ENCODE measurements around the gene PARD3B. TPM values are rescaled to one million over a fixed set of nuclear protein-coding genes. Genes with fewer than 3 reads are reported as not detected.

The PARD3B gene
- total and polyA plus RNA-seq, 2 of the 4 experiments (the other 2 are of a cell fraction): 3.3 to 15.6 TPM

DNA sequence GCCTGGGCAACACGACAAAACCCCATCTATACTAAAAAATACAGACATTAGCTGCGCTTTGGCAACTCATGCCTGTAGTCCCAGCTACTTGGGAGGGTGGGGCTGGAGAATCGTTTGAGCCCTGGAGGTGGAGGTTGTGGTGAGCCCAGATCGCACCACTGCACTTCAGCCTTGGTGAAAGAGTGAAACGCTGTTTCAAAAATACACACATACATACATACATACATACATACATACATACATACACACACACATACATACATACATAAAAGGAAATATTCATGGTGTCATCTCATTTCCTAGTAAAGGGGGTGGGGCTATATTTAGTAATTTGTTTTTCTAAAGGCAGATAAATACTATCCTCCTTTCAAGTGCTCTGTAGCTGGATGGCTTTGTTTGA, 205.1 kb downstream of the PARD3B start:
- Histone ChIP-seq H3K9me3 (ENCODE audit: control insufficient read depth, insufficient read depth, low read length) (no peaks in the 10 kb centered on the region), H3K4me2 (ENCODE audit: low read depth, low read length) (no peak overlapping the region), H3K27ac (ENCODE audit: insufficient read depth, low read length) (no peak overlapping the region), H4K5ac (ENCODE audit: low read depth, low read length) (no peak overlapping the region), H2BK15ac (ENCODE audit: low read depth, low read length) (no peak overlapping the region), H3K9ac (ENCODE audit: low read depth, low read length) (no peak overlapping the region), H3K9me1 (ENCODE audit: insufficient read depth, low read length) (no peaks in the 10 kb centered on the region), H4K8ac (ENCODE audit: low read depth in 2 of 2, low read length in 2 of 2) (no peak overlapping the region), H4K91ac (ENCODE audit: insufficient read depth, low read depth, low read length) (no peak overlapping the region), H2AK9ac (replicated peaks; ENCODE audit: low read depth, low read length, poor library complexity) (no peak overlapping the region), H2BK5ac (ENCODE audit: low read depth, low read length, poor library complexity, severe bottlenecking) (no peak overlapping the region), H2AK5ac (ENCODE audit: low read depth, low read length) (peak overlapping the region; percentile 43; the same call in 1 of the 2 replicates), H3K23ac (ENCODE audit: low read depth, low read length) (no peak overlapping the region), H3K36me3 (ENCODE audit: control insufficient read depth, insufficient read depth, low read length) (no peaks in the 10 kb centered on the region), H3K18ac (ENCODE audit: low read depth, low read length) (no peak overlapping the region), H3K79me1 (ENCODE audit: low read depth in 1 of 2, low read length in 2 of 2) (peaks cover 6 to 17% of the 10 kb centered on the region in 2 experiments), H3K4me3 (ENCODE audit: insufficient read depth, low read depth, low read length) (no peak overlapping the region), H3K4me1 (ENCODE audit: control insufficient read depth, insufficient read depth, low read length) (0 out of 2 replicates have a peak, but pooled peaks cover 1% of the 10 kb centered on the region), H3K4ac (ENCODE audit: low read depth, low read length) (no peak overlapping the region), H2BK120ac (ENCODE audit: low read depth, low read length) (no peak overlapping the region), H4K20me1 (ENCODE audit: insufficient read depth, low read length) (peaks cover 3% of the 10 kb centered on the region; the same call in 1 of the 2 replicates), H3K27me3 (ENCODE audit: control insufficient read depth, insufficient read depth, low read length) (no peaks in the 10 kb centered on the region), H3K56ac (ENCODE audit: extremely low read depth, insufficient read depth, low read length) (no peak overlapping the region), H2BK20ac (ENCODE audit: low read depth, low read length) (no peak overlapping the region), H2AFZ (replicated peaks; ENCODE audit: low read length, poor library complexity) (no peak overlapping the region), H3K14ac (replicated peaks; ENCODE audit: low read depth, low read length) (no peak overlapping the region)
- POLR2A ChIA-PET (ENCODE audit: unreplicated experiment): no interaction called here
- intact Hi-C loops (cut with micrococcal nuclease) (no loop called here), in situ Hi-C loops (cut with MboI; ENCODE audit: low sequenced_read_pairs) (no loop called here), dilution Hi-C loops (cut with HindIII; ENCODE audit: low sequenced_read_pairs, unreplicated experiment) (no loop called here)
- BruUV-seq (replicated peaks): no TSS peak
- ATAC-seq (ENCODE audit: low read depth) (no peak), DNase-seq (no peak)
- no peak for TF ChIP-seq CEBPB (IDR thresholded peaks at IDR 0.05; ENCODE audit: low read depth, low read length)
- TF ChIP-seq MXI1 (IDR thresholded peaks at IDR 0.05; ENCODE audit: borderline replicate concordance, low read depth, low read length): no peak
- no peak for TF ChIP-seq MAFK (IDR thresholded peaks at IDR 0.05; ENCODE audit: low read depth, low read length)
- no peak for TF ChIP-seq CHD1 (IDR thresholded peaks at IDR 0.05; ENCODE audit: low read depth, low read length)
- no peak for TF ChIP-seq SMC3 (IDR thresholded peaks at IDR 0.05; ENCODE audit: low read depth, low read length)
- TF ChIP-seq POLR2A (IDR thresholded peaks at IDR 0.05; ENCODE audit: low read depth, low read length): no peak
- TF ChIP-seq, protein P1, sequence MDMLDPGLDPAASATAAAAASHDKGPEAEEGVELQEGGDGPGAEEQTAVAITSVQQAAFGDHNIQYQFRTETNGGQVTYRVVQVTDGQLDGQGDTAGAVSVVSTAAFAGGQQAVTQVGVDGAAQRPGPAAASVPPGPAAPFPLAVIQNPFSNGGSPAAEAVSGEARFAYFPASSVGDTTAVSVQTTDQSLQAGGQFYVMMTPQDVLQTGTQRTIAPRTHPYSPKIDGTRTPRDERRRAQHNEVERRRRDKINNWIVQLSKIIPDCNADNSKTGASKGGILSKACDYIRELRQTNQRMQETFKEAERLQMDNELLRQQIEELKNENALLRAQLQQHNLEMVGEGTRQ (IDR thresholded peaks at IDR 0.05; ENCODE audit: low read depth, low read length): no peak
- no peak for TF ChIP-seq RFX5 (IDR thresholded peaks at IDR 0.05; ENCODE audit: low read depth, low read length)
- no peak for TF ChIP-seq FOS (IDR thresholded peaks at IDR 0.05; ENCODE audit: low read depth, low read length)
- no peak for TF ChIP-seq MAZ (IDR thresholded peaks at IDR 0.05; ENCODE audit: borderline replicate concordance, low read depth, low read length)
- TF ChIP-seq, protein P2, sequence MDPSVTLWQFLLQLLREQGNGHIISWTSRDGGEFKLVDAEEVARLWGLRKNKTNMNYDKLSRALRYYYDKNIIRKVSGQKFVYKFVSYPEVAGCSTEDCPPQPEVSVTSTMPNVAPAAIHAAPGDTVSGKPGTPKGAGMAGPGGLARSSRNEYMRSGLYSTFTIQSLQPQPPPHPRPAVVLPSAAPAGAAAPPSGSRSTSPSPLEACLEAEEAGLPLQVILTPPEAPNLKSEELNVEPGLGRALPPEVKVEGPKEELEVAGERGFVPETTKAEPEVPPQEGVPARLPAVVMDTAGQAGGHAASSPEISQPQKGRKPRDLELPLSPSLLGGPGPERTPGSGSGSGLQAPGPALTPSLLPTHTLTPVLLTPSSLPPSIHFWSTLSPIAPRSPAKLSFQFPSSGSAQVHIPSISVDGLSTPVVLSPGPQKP (IDR thresholded peaks at IDR 0.05; ENCODE audit: borderline replicate concordance, low read depth, low read length): no peak
- no peak for TF ChIP-seq NFE2L2 (IDR thresholded peaks at IDR 0.05; ENCODE audit: low read depth, low read length)
- CTCF ChIA-PET: no interaction called here
- WGBS, 2 experiments (ENCODE audit: extremely low coverage in 2 of 2, insufficient read length in 1 of 2): no CpG with 5 or more reads among the region's 5 CpGs
